ENCODE data around the gene FAM163A.

FAM163A gene

GRCh38 chr1:179824265-179824664, 81.2 kb downstream of the FAM163A start:
- TF ChIP-seq SUZ12 (IDR thresholded peaks at IDR 0.05) = no peak
- no peak for TF ChIP-seq FOXK2 (IDR thresholded peaks at IDR 0.05)
- no peak for TF ChIP-seq TARDBP (IDR thresholded peaks at IDR 0.05)
- no peak for TF ChIP-seq LEF1 (IDR thresholded peaks at IDR 0.05; ENCODE audit: borderline replicate concordance)
- no peak for TF ChIP-seq HDGF (IDR thresholded peaks at IDR 0.05; ENCODE audit: borderline replicate concordance)
- no peak for TF ChIP-seq CTBP1 (IDR thresholded peaks at IDR 0.05; ENCODE audit: borderline replicate concordance)
- TF ChIP-seq L3MBTL2 (conservative IDR thresholded peaks at IDR 0.05) = no peak
- no peak for TF ChIP-seq SP1 (IDR thresholded peaks at IDR 0.05)
- TF ChIP-seq ELF4 (IDR thresholded peaks at IDR 0.05) = no peak
- TF ChIP-seq FOXM1 (IDR thresholded peaks at IDR 0.05; ENCODE audit: borderline replicate concordance) = no peak
- TF ChIP-seq BHLHE40 (IDR thresholded peaks at IDR 0.05; ENCODE audit: borderline replicate concordance) = no peak
- TF ChIP-seq ARNT (IDR thresholded peaks at IDR 0.05) = no peak
- TF ChIP-seq NFRKB (IDR thresholded peaks at IDR 0.05) = no peak
- TF ChIP-seq, protein P1, sequence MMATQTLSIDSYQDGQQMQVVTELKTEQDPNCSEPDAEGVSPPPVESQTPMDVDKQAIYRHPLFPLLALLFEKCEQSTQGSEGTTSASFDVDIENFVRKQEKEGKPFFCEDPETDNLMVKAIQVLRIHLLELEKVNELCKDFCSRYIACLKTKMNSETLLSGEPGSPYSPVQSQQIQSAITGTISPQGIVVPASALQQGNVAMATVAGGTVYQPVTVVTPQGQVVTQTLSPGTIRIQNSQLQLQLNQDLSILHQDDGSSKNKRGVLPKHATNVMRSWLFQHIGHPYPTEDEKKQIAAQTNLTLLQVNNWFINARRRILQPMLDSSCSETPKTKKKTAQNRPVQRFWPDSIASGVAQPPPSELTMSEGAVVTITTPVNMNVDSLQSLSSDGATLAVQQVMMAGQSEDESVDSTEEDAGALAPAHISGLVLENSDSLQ (IDR thresholded peaks at IDR 0.05) = no peak
- TF ChIP-seq FOXA1 (IDR thresholded peaks at IDR 0.05) = no peak
- no peak for TF ChIP-seq ZNF384 (IDR thresholded peaks at IDR 0.05)
- DNase-seq (ENCODE audit: extremely low spot score) = no peak
- POLR2A ChIA-PET = no interaction called here
- CTCF ChIA-PET = interaction anchor here (3.0 kb wide), 2 partner anchors 10 to 14 kb away, joined by 18 to 20 read pairs; no protein-coding TSS in a partner anchor

DNA sequence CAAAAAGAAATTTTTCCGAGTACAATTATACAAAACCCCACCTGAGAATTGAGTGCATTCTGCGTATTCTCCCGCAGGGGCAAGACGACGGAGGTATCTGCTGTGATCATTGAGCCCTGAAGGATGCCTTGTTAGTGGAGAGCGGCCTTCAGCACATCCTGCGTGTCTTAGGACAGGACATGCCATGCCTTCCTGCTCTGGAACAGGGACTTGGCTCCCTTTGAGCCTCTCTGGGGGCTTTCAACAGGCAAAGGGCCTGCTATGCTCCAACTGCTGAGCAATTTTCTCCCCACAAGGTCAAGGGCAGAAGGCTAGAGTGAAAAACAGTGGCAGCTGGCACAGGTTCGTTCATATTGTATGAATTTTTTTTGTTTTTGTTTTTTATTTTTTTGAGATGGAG, 82.1 kb downstream of the FAM163A start:
- CTCF ChIA-PET = interaction anchor here (3.0 kb wide), 1 partner anchor 11 kb away, joined by 20 read pairs; no protein-coding TSS in a partner anchor

DNA sequence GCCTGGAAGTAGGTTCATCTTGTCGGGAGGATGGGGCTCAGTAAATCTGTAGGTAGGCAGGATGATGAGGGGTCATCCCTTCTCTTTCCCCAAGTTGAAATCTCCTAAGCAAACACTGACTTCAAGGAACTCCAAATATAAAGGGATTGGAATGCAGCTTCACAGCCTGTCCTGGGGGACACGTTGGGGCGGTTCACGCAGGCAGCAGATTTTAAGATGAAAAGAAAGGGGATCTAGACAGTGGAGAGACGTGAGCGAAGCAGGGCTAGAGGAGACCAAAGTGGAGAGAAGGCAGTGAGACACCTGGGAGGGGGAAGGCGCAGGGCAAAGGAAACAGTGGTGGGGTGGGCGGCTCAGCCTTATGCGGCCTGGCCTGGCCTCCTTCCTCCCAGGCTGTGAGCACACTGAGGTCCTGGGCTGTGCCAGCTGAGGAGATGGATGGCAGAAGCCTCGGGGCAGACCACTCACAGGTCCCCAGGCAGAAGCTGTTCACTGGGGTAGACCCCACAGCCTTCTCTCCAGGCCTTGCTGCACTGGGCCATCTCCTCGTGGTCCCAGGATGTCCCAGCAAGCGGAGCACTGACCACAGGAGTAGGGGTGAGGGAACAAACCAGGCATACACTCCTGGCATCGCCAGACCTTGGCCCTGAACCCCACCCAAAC, 82.8 kb downstream of the FAM163A start:
- POLR2A ChIA-PET = no interaction called here
- no peak for DNase-seq (ENCODE audit: extremely low spot score)
- TF ChIP-seq FOXM1 (IDR thresholded peaks at IDR 0.05; ENCODE audit: borderline replicate concordance) (no peak), L3MBTL2 (conservative IDR thresholded peaks at IDR 0.05) (no peak), ZNF384 (IDR thresholded peaks at IDR 0.05) (no peak), NFRKB (IDR thresholded peaks at IDR 0.05) (no peak), HDGF (IDR thresholded peaks at IDR 0.05; ENCODE audit: borderline replicate concordance) (no peak), BHLHE40 (IDR thresholded peaks at IDR 0.05; ENCODE audit: borderline replicate concordance) (no peak), ARNT (IDR thresholded peaks at IDR 0.05) (no peak), FOXK2 (IDR thresholded peaks at IDR 0.05) (no peak), FOXA1 (IDR thresholded peaks at IDR 0.05) (no peak)
- TF ChIP-seq, protein P1 (IDR thresholded peaks at IDR 0.05) = no peak
- CTCF ChIA-PET = no interaction called here

More for the DNA sequence above, 82.1 kb downstream of the FAM163A start:
- no peak for DNase-seq (ENCODE audit: extremely low spot score)
- POLR2A ChIA-PET = no interaction called here
- TF ChIP-seq SP1 (IDR thresholded peaks at IDR 0.05) (no peak), FOXK2 (IDR thresholded peaks at IDR 0.05) (no peak), ELF4 (IDR thresholded peaks at IDR 0.05) (no peak), L3MBTL2 (conservative IDR thresholded peaks at IDR 0.05) (no peak), CTBP1 (IDR thresholded peaks at IDR 0.05; ENCODE audit: borderline replicate concordance) (no peak), FOXM1 (IDR thresholded peaks at IDR 0.05; ENCODE audit: borderline replicate concordance) (no peak), FOXA1 (IDR thresholded peaks at IDR 0.05) (no peak), ARNT (IDR thresholded peaks at IDR 0.05) (no peak), BHLHE40 (IDR thresholded peaks at IDR 0.05; ENCODE audit: borderline replicate concordance) (no peak), NFRKB (IDR thresholded peaks at IDR 0.05) (no peak), HDGF (IDR thresholded peaks at IDR 0.05; ENCODE audit: borderline replicate concordance) (no peak), LEF1 (IDR thresholded peaks at IDR 0.05; ENCODE audit: borderline replicate concordance) (no peak), ZNF384 (IDR thresholded peaks at IDR 0.05) (no peak), SUZ12 (IDR thresholded peaks at IDR 0.05) (no peak), TARDBP (IDR thresholded peaks at IDR 0.05) (no peak)
- TF ChIP-seq, protein P1 (IDR thresholded peaks at IDR 0.05) = no peak

DNA sequence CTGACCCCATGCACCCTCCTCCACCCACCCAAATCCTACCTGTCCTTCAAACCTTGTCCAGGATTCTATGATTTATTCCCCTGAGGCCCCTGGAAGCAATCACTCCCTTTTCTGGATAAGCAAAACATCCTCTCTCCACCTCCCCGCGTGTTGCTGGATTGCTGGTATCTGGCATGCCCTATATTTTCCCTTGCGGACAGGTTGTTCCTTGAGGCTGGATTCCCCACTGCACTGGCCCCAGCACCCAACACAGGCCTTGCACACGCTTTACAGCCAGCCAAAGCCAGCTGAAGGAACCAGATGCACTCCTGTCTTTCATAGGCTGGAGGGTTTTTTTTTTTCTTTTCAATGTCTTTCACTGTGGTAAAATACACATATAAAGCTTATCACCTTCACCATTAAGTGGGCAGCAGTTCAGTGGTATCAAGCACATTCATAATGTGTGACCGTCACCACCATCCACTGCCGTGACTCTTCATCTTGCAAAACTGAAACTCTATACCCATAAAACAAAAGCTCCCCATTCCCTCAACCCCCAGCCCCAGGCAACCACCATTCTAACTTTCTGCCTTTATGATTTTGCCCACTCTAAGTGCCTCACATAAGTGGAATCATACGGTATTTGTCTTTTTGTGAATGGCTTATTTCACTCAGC, 83.7 kb downstream of the FAM163A start:
- DNase-seq (ENCODE audit: extremely low spot score) = no peak
- TF ChIP-seq CTBP1 (IDR thresholded peaks at IDR 0.05; ENCODE audit: borderline replicate concordance) = no peak
- no peak for TF ChIP-seq SP1 (IDR thresholded peaks at IDR 0.05)
- TF ChIP-seq, protein P1 (IDR thresholded peaks at IDR 0.05) = no peak
- TF ChIP-seq TARDBP (IDR thresholded peaks at IDR 0.05) = no peak
- TF ChIP-seq LEF1 (IDR thresholded peaks at IDR 0.05; ENCODE audit: borderline replicate concordance) = no peak
- TF ChIP-seq ZNF384 (IDR thresholded peaks at IDR 0.05) = no peak
- TF ChIP-seq L3MBTL2 (conservative IDR thresholded peaks at IDR 0.05) = no peak
- POLR2A ChIA-PET = no interaction called here
- CTCF ChIA-PET = interaction anchor here (2.8 kb wide), 1 partner anchor 12 kb away, joined by 15 read pairs; no protein-coding TSS in a partner anchor

DNA sequence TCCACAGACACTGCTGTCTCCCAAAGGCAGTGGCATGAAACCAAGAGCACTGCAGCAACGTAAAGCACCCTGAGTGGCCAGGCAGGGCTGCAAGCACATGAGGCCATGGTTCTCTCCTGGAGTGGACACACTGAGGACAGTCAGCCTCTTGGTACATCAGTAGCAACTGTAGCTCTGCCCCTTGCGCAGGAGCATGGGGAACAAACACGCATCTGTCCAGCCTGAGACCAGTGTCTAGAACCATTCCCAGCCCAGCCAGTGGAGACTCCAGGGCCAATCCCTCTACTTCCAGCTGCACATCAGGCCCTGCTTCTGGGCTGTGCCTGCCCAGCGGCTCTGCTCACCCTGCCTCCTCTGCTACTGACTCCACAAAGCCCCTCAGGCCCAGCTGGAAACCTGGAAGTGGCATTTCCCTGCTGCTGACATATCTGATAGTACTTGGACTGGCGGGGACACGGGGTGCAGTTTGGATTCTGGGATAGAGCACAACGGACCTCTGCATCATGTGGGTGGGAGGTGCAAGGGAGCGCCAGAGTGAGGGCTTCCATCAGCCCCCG, 85.5 kb downstream of the FAM163A start:
- CTCF ChIA-PET = interaction anchor here (1.1 to 2.8 kb wide), 2 partner anchors 14 to 19 kb away, joined by 3 to 15 read pairs; no protein-coding TSS in a partner anchor

More for the DNA sequence above, 85.5 kb downstream of the FAM163A start:
- no peak for DNase-seq (ENCODE audit: extremely low spot score)
- POLR2A ChIA-PET = no interaction called here
- TF ChIP-seq SUZ12 (IDR thresholded peaks at IDR 0.05) (no peak), L3MBTL2 (conservative IDR thresholded peaks at IDR 0.05) (no peak), BHLHE40 (IDR thresholded peaks at IDR 0.05; ENCODE audit: borderline replicate concordance) (no peak), CTBP1 (IDR thresholded peaks at IDR 0.05; ENCODE audit: borderline replicate concordance) (no peak), FOXK2 (IDR thresholded peaks at IDR 0.05) (no peak), SP1 (IDR thresholded peaks at IDR 0.05) (no peak), FOXM1 (IDR thresholded peaks at IDR 0.05; ENCODE audit: borderline replicate concordance) (no peak), FOXA1 (IDR thresholded peaks at IDR 0.05) (no peak), ZNF384 (IDR thresholded peaks at IDR 0.05) (no peak)
- TF ChIP-seq, protein P1 (IDR thresholded peaks at IDR 0.05) = no peak
